Trophoblast cell (in vitro differentiated cells and primary cell): Measurements from ENCODE around the gene TNFRSF8.

ENCODE experiments used
- DNase-seq, 2 donors: peaks; one replicate each; pipeline ENCODE4 v3.0.0-alpha.2; 2016
- H2AFZ ChIP-seq: 2 replicates; pipeline ENCODE4 v1.6.1; 2013; ENCODE audit warnings: low read length, moderate library complexity, mild to moderate bottlenecking; ENCODE audit not compliant: insufficient read depth, poor library complexity
- H2AK5ac ChIP-seq: 2 replicates; pipeline ENCODE4 v1.6.1; 2013; ENCODE audit warnings: mild to moderate bottlenecking, low read length
- H2BK120ac ChIP-seq: 2 replicates; pipeline ENCODE4 v1.6.1; 2013; ENCODE audit warnings: low read length, mild to moderate bottlenecking, moderate library complexity; ENCODE audit not compliant: insufficient read depth, poor library complexity
- H2BK12ac ChIP-seq: 2 replicates; pipeline ENCODE4 v1.6.1; 2013; ENCODE audit warnings: mild to moderate bottlenecking, low read length, moderate library complexity
- H2BK5ac ChIP-seq: 2 replicates; pipeline ENCODE4 v1.6.1; 2013; ENCODE audit warnings: low read length, low read depth, moderate library complexity, mild to moderate bottlenecking; ENCODE audit not compliant: poor library complexity
- H3K14ac ChIP-seq: 2 replicates; pipeline ENCODE4 v1.6.1; 2013; ENCODE audit warnings: mild to moderate bottlenecking, low read length
- H3K18ac ChIP-seq: 2 replicates; pipeline ENCODE4 v1.6.1; 2013; ENCODE audit warnings: mild to moderate bottlenecking, low read length
- H3K23ac ChIP-seq: 2 replicates; pipeline ENCODE4 v1.6.1; 2013; ENCODE audit warnings: low read length
- H3K27ac ChIP-seq: 2 replicates; pipeline ENCODE4 v1.5.1; 2013; ENCODE audit warnings: low read depth, mild to moderate bottlenecking, inconsistent platforms, low read length, moderate library complexity
- H3K27me3 ChIP-seq: 2 replicates; pipeline ENCODE4 v1.6.1; 2013; ENCODE audit warnings: inconsistent platforms, mild to moderate bottlenecking, low read length, moderate library complexity; ENCODE audit not compliant: insufficient read depth
- H3K36me3 ChIP-seq, 2 experiments: 1 replicate in 1 of 2; 2 replicates in 1 of 2; pipeline ENCODE4 v1.6.1; 2013; ENCODE audit warnings: low read length in 2 of 2, mild to moderate bottlenecking in 2 of 2, moderate library complexity in 1 of 2; ENCODE audit not compliant: insufficient read depth in 2 of 2, control insufficient read depth in 1 of 2
- H3K4ac ChIP-seq: 2 replicates; pipeline ENCODE4 v1.6.1; 2013; ENCODE audit warnings: low read depth, mild to moderate bottlenecking, low read length, moderate library complexity
- H3K4me1 ChIP-seq, 2 experiments: 1 replicate in 1 of 2; 2 replicates in 1 of 2; pipeline ENCODE4 v1.6.1; 2013; ENCODE audit warnings: low read length in 2 of 2, mild to moderate bottlenecking in 2 of 2, moderate library complexity in 1 of 2; ENCODE audit not compliant: insufficient read depth in 2 of 2, control insufficient read depth in 1 of 2
- H3K4me2 ChIP-seq: 2 replicates; pipeline ENCODE4 v1.6.1; 2013; ENCODE audit warnings: inconsistent platforms, mild to moderate bottlenecking, low read length, moderate library complexity
- H3K4me3 ChIP-seq: 2 replicates; pipeline ENCODE4 v1.5.1; 2013; ENCODE audit warnings: mild to moderate bottlenecking, low read depth, low read length, inconsistent platforms
- H3K79me1 ChIP-seq: one replicate; pipeline ENCODE4 v1.6.1; 2013; ENCODE audit warnings: low read length
- H3K79me2 ChIP-seq: 2 replicates; pipeline ENCODE4 v1.6.1; 2013; ENCODE audit warnings: low read length, mild to moderate bottlenecking; ENCODE audit not compliant: control insufficient read depth, insufficient read depth, poor library complexity
- H3K9ac ChIP-seq: 2 replicates; pipeline ENCODE4 v1.6.1; 2013; ENCODE audit warnings: mild to moderate bottlenecking, low read length
- H3K9me3 ChIP-seq: 2 replicates; pipeline ENCODE4 v1.6.1; 2013; ENCODE audit warnings: low read depth, mild to moderate bottlenecking, control low read depth, inconsistent platforms, low read length; ENCODE audit not compliant: insufficient read depth
- H4K12ac ChIP-seq: 2 replicates; pipeline ENCODE4 v1.6.1; 2013; ENCODE audit warnings: low read depth, mild to moderate bottlenecking, low read length, moderate library complexity
- H4K8ac ChIP-seq: 2 replicates; pipeline ENCODE4 v1.6.1; 2013; ENCODE audit warnings: low read depth, mild to moderate bottlenecking, low read length, moderate library complexity
- H4K91ac ChIP-seq: one replicate; pipeline ENCODE4 v1.6.1; 2013; ENCODE audit warnings: low read depth, mild to moderate bottlenecking, low read length, moderate library complexity
- WGBS: extraction: QIAGEN DNeasy Blood & Tissue Kit; methylation state at CpG from one replicate; pipeline ENCODE4 v1.1.7; 2013; ENCODE audit warnings: missing lambda C conversion rate; ENCODE audit not compliant: insufficient read length, insufficient coverage; ENCODE audit errors: extremely low coverage; 5-methylcytosine and 5-hydroxymethylcytosine counted together

Gene TNFRSF8

GRCh38 chr1:12169442-12170135 is 106.5 kb downstream of the TNFRSF8 start:
- no peak for DNase-seq
- Histone ChIP-seq H2AK5ac (peak overlapping the region; percentile 13), H3K14ac (no peak overlapping the region), H3K4ac (no peak overlapping the region), H2BK120ac (no peak overlapping the region), H3K23ac (no peak overlapping the region), H2BK12ac (no peak overlapping the region), H2AFZ (no peak overlapping the region), H3K9ac (no peak overlapping the region), H3K27me3 (peaks cover 5% of the 10 kb centered on the region), H3K79me2 (no peaks in the 10 kb centered on the region), H4K91ac (no peak overlapping the region), H3K4me1 (peaks cover 9 to 12% of the 10 kb centered on the region in 2 experiments), H3K79me1 (peaks cover 7% of the 10 kb centered on the region), H2BK5ac (no peak overlapping the region), H4K8ac (no peak overlapping the region), H3K27ac (no peak overlapping the region), H4K12ac (no peak overlapping the region), H3K9me3 (no peaks in the 10 kb centered on the region), H3K36me3 (peaks cover 0 to 2% of the 10 kb centered on the region in 2 experiments), H3K18ac (no peak overlapping the region), H3K4me2 (no peak overlapping the region), H3K4me3 (no peak overlapping the region)
- no CpG with 5 or more reads among the region's 8 CpGs for WGBS

GRCh38 chr1:12170263-12170671 is 107.2 kb downstream of the TNFRSF8 start:
- Histone ChIP-seq H2AFZ (no peak overlapping the region), H4K12ac (no peak overlapping the region), H4K8ac (no peak overlapping the region), H3K9me3 (no peaks in the 10 kb centered on the region), H2BK5ac (no peak overlapping the region), H3K4me3 (no peak overlapping the region), H3K14ac (no peak overlapping the region), H3K36me3 (peaks cover 0 to 2% of the 10 kb centered on the region in 2 experiments), H2BK120ac (no peak overlapping the region), H4K91ac (no peak overlapping the region), H2AK5ac (no peak overlapping the region), H3K4me1 (peaks cover 11 to 16% of the 10 kb centered on the region in 2 experiments), H3K79me2 (no peaks in the 10 kb centered on the region), H2BK12ac (no peak overlapping the region), H3K27me3 (peaks cover 5% of the 10 kb centered on the region), H3K27ac (no peak overlapping the region), H3K18ac (no peak overlapping the region), H3K4me2 (no peak overlapping the region), H3K4ac (no peak overlapping the region), H3K79me1 (peaks cover 7% of the 10 kb centered on the region), H3K23ac (no peak overlapping the region), H3K9ac (no peak overlapping the region)
- DNase-seq = no peak
- no CpG with 5 or more reads among the region's 9 CpGs for WGBS

GRCh38 chr1:12171206-12172041 is 108.3 kb downstream of the TNFRSF8 start:
- no peak overlapping the region for H3K14ac ChIP-seq
- H4K12ac ChIP-seq = no peak overlapping the region
- peaks cover 0 to 2% of the 10 kb centered on the region in 2 experiments for H3K36me3 ChIP-seq
- H4K8ac ChIP-seq = no peak overlapping the region
- no CpG with 5 or more reads among the region's 12 CpGs for WGBS
- H3K79me1 ChIP-seq = peaks cover 7% of the 10 kb centered on the region
- no peak overlapping the region for H4K91ac ChIP-seq
- H2BK12ac ChIP-seq = no peak overlapping the region
- no peak overlapping the region for H3K27ac ChIP-seq
- H2AFZ ChIP-seq = no peak overlapping the region
- no peak overlapping the region for H3K4ac ChIP-seq
- H3K4me3 ChIP-seq = no peak overlapping the region
- no peak for DNase-seq
- H3K4me2 ChIP-seq = no peak overlapping the region
- no peak overlapping the region for H2AK5ac ChIP-seq
- H3K79me2 ChIP-seq = no peaks in the 10 kb centered on the region
- no peak overlapping the region for H2BK5ac ChIP-seq
- H2BK120ac ChIP-seq = no peak overlapping the region
- H3K23ac ChIP-seq = no peak overlapping the region
- no peak overlapping the region for H3K18ac ChIP-seq
- peaks cover 11 to 17% of the 10 kb centered on the region in 2 experiments for H3K4me1 ChIP-seq
- no peak overlapping the region for H3K9ac ChIP-seq
- H3K9me3 ChIP-seq = no peaks in the 10 kb centered on the region
- peaks cover 5% of the 10 kb centered on the region for H3K27me3 ChIP-seq

- Histone ChIP-seq H4K12ac (no peak overlapping the region), H3K27me3 (peaks cover 3% of the 10 kb centered on the region), H3K9me3 (no peaks in the 10 kb centered on the region), H2BK12ac (no peak overlapping the region), H3K23ac (no peak overlapping the region), H3K4me1 (peaks cover 5 to 10% of the 10 kb centered on the region in 2 experiments), H3K79me1 (peaks cover 6% of the 10 kb centered on the region), H3K27ac (no peak overlapping the region), H4K8ac (no peak overlapping the region), H3K36me3 (peaks cover 0 to 2% of the 10 kb centered on the region in 2 experiments), H3K4me3 (no peak overlapping the region), H3K79me2 (no peaks in the 10 kb centered on the region), H2BK5ac (no peak overlapping the region), H2AK5ac (no peak overlapping the region), H2AFZ (no peak overlapping the region), H4K91ac (no peak overlapping the region), H3K4me2 (no peak overlapping the region), H3K4ac (no peak overlapping the region), H3K18ac (no peak overlapping the region), H3K14ac (no peak overlapping the region), H3K9ac (no peak overlapping the region), H2BK120ac (no peak overlapping the region)
- peak in 1 of 2 donors; percentile 18 for DNase-seq
- WGBS = no CpG with 5 or more reads among the region's 14 CpGs
These were observed 109.1 kb downstream of the TNFRSF8 start for GRCh38 chr1:12172042-12172851.
